ENCODE measurements around the gene HMCN1. TPM values are rescaled to one million over a fixed set of nuclear protein-coding genes. Genes with fewer than 3 reads are reported as not detected.
"Not testable (repeated sequence)": the region's sequence is repeated elsewhere in the genome, so short reads cannot be mapped to it uniquely, and the experiment has no call there.

HMCN1 gene
- total RNA-seq, 1 experiment from 2014 or later = 0.23 TPM

GRCh38 chr1:185775501-185775900 lies 41.3 kb downstream of the HMCN1 start:
- no peak overlapping the region for H3K4me3 ChIP-seq (ENCODE audit: low read depth in 2 of 2, low read length in 2 of 2)
- ChIA-PET POLR2A (no interaction called here), CTCF (no interaction called here)
- H3K27ac ChIP-seq (ENCODE audit: low read length) = no peak overlapping the region
- H3K4me1 ChIP-seq (ENCODE audit: control insufficient read depth, insufficient read depth, low read length) = no peaks in the 10 kb centered on the region
- no peak for DNase-seq (ENCODE audit: low read depth, low spot score)
- in situ Hi-C loops (cut with HindIII; ENCODE audit: low pct_unique_long_range_greater_than_20kb, low sequenced_read_pairs) = no loop called here
- H3K27me3 ChIP-seq (ENCODE audit: control insufficient read depth, insufficient read depth, low read length) = no peaks in the 10 kb centered on the region
- no peaks in the 10 kb centered on the region for H3K9me3 ChIP-seq (ENCODE audit: control insufficient read depth, insufficient read depth, low read depth, low read length)
- intact Hi-C loops (cut with micrococcal nuclease; ENCODE audit: unreplicated experiment) = no loop called here
- no TSS peak for BruUV-seq (replicated peaks)
- H3K36me3 ChIP-seq (ENCODE audit: control insufficient read depth, insufficient read depth, low read length) = no peaks in the 10 kb centered on the region
- ATAC-seq = no peak
- TF ChIP-seq POLR2AphosphoS5 (IDR thresholded peaks at IDR 0.05; ENCODE audit: low read depth, low read length) (no peak), TCF7L2 (IDR thresholded peaks at IDR 0.05; ENCODE audit: low read depth, low read length) (no peak), SIN3A (IDR thresholded peaks at IDR 0.05; ENCODE audit: borderline replicate concordance, insufficient read depth, low read depth, low read length) (no peak), REST (IDR thresholded peaks at IDR 0.05; ENCODE audit: insufficient read depth in 1 of 2, low read depth in 2 of 2, low read length in 1 of 2) (no peak), CTCF (IDR thresholded peaks at IDR 0.05) (no peak)

- ChIA-PET CTCF (no interaction called here), POLR2A (no interaction called here)
- Histone ChIP-seq H3K27me3 (ENCODE audit: control insufficient read depth, insufficient read depth, low read length) (no peaks in the 10 kb centered on the region), H3K9me3 (ENCODE audit: control insufficient read depth, insufficient read depth, low read depth, low read length) (no peaks in the 10 kb centered on the region), H3K27ac (ENCODE audit: low read length) (no peak overlapping the region), H3K4me3 (ENCODE audit: low read depth in 2 of 2, low read length in 2 of 2) (no peak overlapping the region), H3K4me1 (ENCODE audit: control insufficient read depth, insufficient read depth, low read length) (no peaks in the 10 kb centered on the region), H3K36me3 (ENCODE audit: control insufficient read depth, insufficient read depth, low read length) (no peaks in the 10 kb centered on the region)
- BruUV-seq (replicated peaks) = no TSS peak
- no peak for ATAC-seq
- no peak for TF ChIP-seq REST (IDR thresholded peaks at IDR 0.05; ENCODE audit: insufficient read depth in 1 of 2, low read depth in 2 of 2, low read length in 1 of 2)
- no peak for TF ChIP-seq SIN3A (IDR thresholded peaks at IDR 0.05; ENCODE audit: borderline replicate concordance, insufficient read depth, low read depth, low read length)
- TF ChIP-seq POLR2AphosphoS5 (IDR thresholded peaks at IDR 0.05; ENCODE audit: low read depth, low read length) = no peak
- no peak for TF ChIP-seq CTCF (IDR thresholded peaks at IDR 0.05)
- TF ChIP-seq TCF7L2 (IDR thresholded peaks at IDR 0.05; ENCODE audit: low read depth, low read length) = no peak
- DNase-seq (ENCODE audit: low read depth, low spot score) = no peak
- in situ Hi-C loops (cut with HindIII; ENCODE audit: low pct_unique_long_range_greater_than_20kb, low sequenced_read_pairs) (no loop called here), intact Hi-C loops (cut with micrococcal nuclease; ENCODE audit: unreplicated experiment) (no loop called here)
Measured at GRCh38 chr1:185776522-185776921, 42.3 kb downstream of the HMCN1 start.

- H3K27me3 ChIP-seq (ENCODE audit: control insufficient read depth, insufficient read depth, low read length); DNase-seq (ENCODE audit: low read depth, low spot score); H3K36me3 ChIP-seq (ENCODE audit: control insufficient read depth, insufficient read depth, low read length); H3K27ac ChIP-seq (ENCODE audit: low read length); H3K4me3 ChIP-seq (ENCODE audit: low read depth in 2 of 2, low read length in 2 of 2); POLR2A ChIA-PET; BruUV-seq (replicated peaks); intact Hi-C loops (cut with micrococcal nuclease; ENCODE audit: unreplicated experiment); H3K9me3 ChIP-seq (ENCODE audit: control insufficient read depth, insufficient read depth, low read depth, low read length); H3K4me1 ChIP-seq (ENCODE audit: control insufficient read depth, insufficient read depth, low read length); in situ Hi-C loops (cut with HindIII; ENCODE audit: low pct_unique_long_range_greater_than_20kb, low sequenced_read_pairs); CTCF ChIA-PET; ATAC-seq: not testable (repeated sequence)
Measured at GRCh38 chr1:185783860-185784259, 49.7 kb downstream of the HMCN1 start.

All from Panc1 (cell line).